Measurements from ENCODE around the gene KIAA0319L. TPM values are rescaled to one million over a fixed set of nuclear protein-coding genes. Genes with fewer than 3 reads are reported as not detected.

Gene KIAA0319L
- total and polyA plus RNA-seq, 7 donors, result 8.3 to 50.4 (median 30.7) TPM

DNA sequence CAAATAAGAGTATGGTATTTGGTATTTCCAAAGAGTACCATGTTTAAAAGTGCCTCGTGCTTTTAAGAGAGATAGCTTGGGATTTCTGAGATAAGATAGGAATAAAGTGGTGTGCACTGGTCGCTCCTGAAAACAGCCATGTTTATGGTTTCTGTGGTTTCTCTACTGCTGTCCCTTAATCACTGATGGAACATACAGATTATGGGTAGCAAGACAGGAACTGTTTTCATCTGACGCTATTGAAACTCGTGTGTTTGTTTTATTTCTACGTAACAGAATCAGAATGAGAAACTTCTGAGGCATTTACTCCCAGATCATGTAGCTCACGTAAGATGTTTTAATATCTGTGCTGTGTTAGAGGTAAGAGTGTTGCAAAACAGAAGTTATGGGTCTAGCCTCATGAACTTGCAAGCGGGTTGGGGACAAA lies 126.0 kb downstream of the KIAA0319L start:
- H3K9me3 ChIP-seq, result no peaks in the 10 kb centered on the region
- no peak for DNase-seq
- no peaks in the 10 kb centered on the region for H3K4me1 ChIP-seq
- H3K36me3 ChIP-seq, result peaks cover 11 to 40% (median 17%) of the 10 kb centered on the region in 4 donors
- 86% methylated on average over 7 of the region's 7 CpGs for WGBS, 2 donors
- H3K27me3 ChIP-seq, result no peaks in the 10 kb centered on the region
- H3K27ac ChIP-seq, result no peak overlapping the region
- no peak overlapping the region for H3K4me3 ChIP-seq
- TF ChIP-seq POLR2A (IDR thresholded peaks at IDR 0.05), result no peak
- no peak for TF ChIP-seq CTCF (IDR thresholded peaks at IDR 0.05)
- TF ChIP-seq EP300 (IDR thresholded peaks at IDR 0.05), result no peak
- TF ChIP-seq POLR2AphosphoS5 (IDR thresholded peaks at IDR 0.05), result no peak
- intact Hi-C loops (cut with DNase I), result no loop called here

- H3K4me1 ChIP-seq, result no peaks in the 10 kb centered on the region
- H3K4me3 ChIP-seq, result no peak overlapping the region
- TF ChIP-seq CTCF (IDR thresholded peaks at IDR 0.05) (no peak), POLR2A (IDR thresholded peaks at IDR 0.05) (no peak), POLR2AphosphoS5 (IDR thresholded peaks at IDR 0.05) (no peak), EP300 (IDR thresholded peaks at IDR 0.05) (no peak)
- no peaks in the 10 kb centered on the region for H3K27me3 ChIP-seq
- intact Hi-C loops (cut with DNase I), result no loop called here
- no peak for DNase-seq
- no peaks in the 10 kb centered on the region for H3K9me3 ChIP-seq
- 96 to 97% methylated on average over 4 of the region's 4 CpGs for WGBS, 2 donors
- H3K27ac ChIP-seq, result no peak overlapping the region
- peaks cover 11 to 35% (median 16%) of the 10 kb centered on the region in 4 donors for H3K36me3 ChIP-seq
Measured at GRCh38 chr1:35430762-35431161, 126.4 kb downstream of the KIAA0319L start.

GRCh38 chr1:35428360-35428759 lies 128.8 kb downstream of the KIAA0319L start:
- H3K4me1 ChIP-seq, result no peaks in the 10 kb centered on the region
- WGBS, 2 donors, result 45 to 76% methylated on average over 7 of the region's 7 CpGs
- intact Hi-C loops (cut with DNase I), result no loop called here
- no peaks in the 10 kb centered on the region for H3K9me3 ChIP-seq
- peaks cover 0 to 19% (median 2%) of the 10 kb centered on the region in 4 donors for H3K36me3 ChIP-seq
- H3K4me3 ChIP-seq, result no peak overlapping the region
- H3K27ac ChIP-seq, result no peak overlapping the region
- TF ChIP-seq CTCF (IDR thresholded peaks at IDR 0.05) (no peak), POLR2AphosphoS5 (IDR thresholded peaks at IDR 0.05) (no peak), EP300 (IDR thresholded peaks at IDR 0.05) (no peak), POLR2A (IDR thresholded peaks at IDR 0.05) (no peak)
- no peaks in the 10 kb centered on the region for H3K27me3 ChIP-seq
- DNase-seq, result no peak

DNA sequence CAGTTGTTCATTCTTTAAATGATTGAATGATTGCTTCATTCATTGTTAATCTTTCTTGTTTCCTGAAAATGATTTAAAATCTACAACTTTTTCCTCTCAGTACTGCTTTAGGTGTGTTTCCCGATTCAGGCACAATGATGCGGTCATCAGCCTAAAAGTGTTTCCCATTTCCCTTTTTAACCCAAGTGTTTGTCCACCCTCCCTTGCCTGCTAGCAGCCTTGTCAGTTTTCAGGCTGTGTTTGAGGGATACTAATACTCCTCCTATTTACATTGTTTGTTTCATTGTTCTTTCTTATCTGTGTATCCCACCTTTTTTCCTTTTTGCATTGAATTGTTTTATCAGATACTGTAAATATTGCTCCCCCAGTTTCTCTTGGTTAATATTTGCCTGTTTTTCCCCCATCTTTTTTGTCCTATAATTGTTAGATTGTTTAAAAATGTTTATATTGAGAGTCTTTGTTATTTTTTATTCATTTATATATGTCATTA lies 131.1 kb downstream of the KIAA0319L start:
- intact Hi-C loops (cut with DNase I), result no loop called here
- H3K27ac ChIP-seq, result no peak overlapping the region
- no peaks in the 10 kb centered on the region for H3K9me3 ChIP-seq
- H3K4me1 ChIP-seq, result no peaks in the 10 kb centered on the region
- TF ChIP-seq CTCF (IDR thresholded peaks at IDR 0.05), result no peak
- no peak for TF ChIP-seq POLR2AphosphoS5 (IDR thresholded peaks at IDR 0.05)
- TF ChIP-seq EP300 (IDR thresholded peaks at IDR 0.05), result no peak
- TF ChIP-seq POLR2A (IDR thresholded peaks at IDR 0.05), result no peak
- WGBS, 2 donors, result 70 to 87% methylated on average over 2 of the region's 2 CpGs
- no peak for DNase-seq
- no peak overlapping the region for H3K4me3 ChIP-seq
- H3K36me3 ChIP-seq, result peaks cover 0 to 23% (median 0%) of the 10 kb centered on the region in 4 donors
- no peaks in the 10 kb centered on the region for H3K27me3 ChIP-seq

DNA sequence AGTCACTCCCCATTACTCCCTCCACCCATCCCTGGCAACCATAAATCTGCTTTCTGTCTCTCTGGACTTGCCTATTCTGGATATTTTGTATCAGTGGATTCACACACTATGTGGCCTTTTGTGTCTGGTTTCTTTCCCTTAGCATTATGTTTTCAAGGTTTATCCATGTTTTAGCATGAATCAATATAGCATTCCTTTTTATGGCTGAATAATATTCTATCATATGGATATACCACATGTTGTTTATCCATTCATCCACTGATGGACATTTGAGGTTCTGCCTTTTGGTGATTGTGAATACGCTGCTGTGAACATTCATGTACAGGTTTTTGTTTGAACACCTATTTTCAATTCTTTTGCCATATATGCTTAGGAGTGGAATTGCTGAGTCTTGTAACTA lies 148.3 kb downstream of the KIAA0319L start:
- TF ChIP-seq EP300 (IDR thresholded peaks at IDR 0.05) (no peak), CTCF (IDR thresholded peaks at IDR 0.05) (no peak), POLR2A (IDR thresholded peaks at IDR 0.05) (no peak)
- no peak for DNase-seq
- Histone ChIP-seq H3K4me3 (no peak overlapping the region), H3K36me3 (peaks cover 16 to 67% (median 26%) of the 10 kb centered on the region in 4 donors), H3K4me1 (no peaks in the 10 kb centered on the region), H3K27me3 (no peaks in the 10 kb centered on the region), H3K27ac (no peak overlapping the region), H3K9me3 (no peaks in the 10 kb centered on the region)
- intact Hi-C loops (cut with DNase I), result no loop called here
- 97 to 100% methylated on average over 1 of the region's 1 CpG for WGBS, 2 donors

All from sigmoid colon (tissue), 7 donors.